Thoracic aorta endothelial cell (primary cell): ENCODE results near the gene KIR3DL1. TPM values are rescaled to one million over a fixed set of nuclear protein-coding genes. Genes with fewer than 3 reads are reported as not detected.

Source experiments
- small RNA-seq: library from RNA; depleted of rRNA; stranded (forward); fragments of <200 nt; gene quantifications from one replicate; pipeline ENCODE3, GENCODE V24; 2012
- total RNA-seq: library from RNA; depleted of rRNA; stranded (reverse); fragments of >200 nt; gene quantifications from 2 replicates; pipeline ENCODE4 v1.2.3, GENCODE V29; 2012

KIR3DL1 gene
- total RNA-seq: not detected in 2 replicates

DNA sequence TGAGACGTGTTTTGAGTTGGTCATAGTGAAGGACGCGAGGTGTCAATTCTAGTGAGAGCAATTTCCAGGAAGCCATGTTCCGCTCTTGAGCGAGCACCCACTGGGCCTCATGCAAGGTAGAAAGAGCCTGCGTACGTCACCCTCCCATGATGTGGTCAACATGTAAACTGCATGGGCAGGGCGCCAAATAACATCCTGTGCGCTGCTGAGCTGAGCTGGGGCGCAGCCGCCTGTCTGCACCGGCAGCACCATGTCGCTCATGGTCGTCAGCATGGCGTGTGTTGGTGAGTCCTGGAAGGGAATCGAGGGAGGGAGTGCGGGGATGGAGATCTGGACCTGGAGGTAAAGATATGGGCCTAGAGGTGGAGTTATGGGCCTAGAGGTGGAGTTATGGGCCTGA, at the start of gene KIR3DL1:
TSS of gene KIR3DL1 (plus strand) at position 218 of the 400 bp plus-strand sequence.

GRCh38 chr19:54769646-54770045, 46.6 kb upstream of the KIR3DL1 start, which contains the start of gene KIR2DL1:
KIR2DL1 (plus strand) TSS chr19:54769793; CDS start chr19:54769851, 58 bp downstream.

GRCh38 chr19:54803410-54803809, 12.9 kb upstream of the KIR3DL1 start, which contains the start of gene KIR2DL4:
KIR2DL4 (plus strand) TSS chr19:54803610; CDS start chr19:54803652, 42 bp downstream.

DNA sequence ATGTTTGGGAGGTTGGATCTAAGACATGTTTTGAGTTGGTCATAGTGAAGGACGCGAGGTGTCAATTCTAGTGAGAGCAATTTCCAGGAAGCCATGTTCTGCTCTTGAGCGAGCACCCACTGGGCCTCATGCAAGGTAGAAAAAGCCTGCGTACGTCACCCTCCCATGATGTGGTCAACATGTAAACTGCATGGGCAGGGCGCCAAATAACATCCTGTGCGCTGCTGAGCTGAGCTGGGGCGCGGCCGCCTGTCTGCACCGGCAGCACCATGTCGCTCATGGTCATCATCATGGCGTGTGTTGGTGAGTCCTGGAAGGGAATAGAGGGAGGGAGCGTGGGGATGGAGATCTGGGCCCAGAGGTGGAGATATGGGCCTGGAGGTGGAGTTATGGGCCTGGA, 16.2 kb downstream of the KIR3DL1 start, which contains the start of gene KIR2DS4:
TSS of gene KIR2DS4 (plus strand) at position 181 of the 400 bp plus-strand sequence.

GRCh38 chr19:54850061-54850640, 33.9 kb downstream of the KIR3DL1 start, which contains the start of gene KIR3DL2:
KIR3DL2 (plus strand) TSS chr19:54850443; CDS start chr19:54850476, 33 bp downstream.

DNA sequence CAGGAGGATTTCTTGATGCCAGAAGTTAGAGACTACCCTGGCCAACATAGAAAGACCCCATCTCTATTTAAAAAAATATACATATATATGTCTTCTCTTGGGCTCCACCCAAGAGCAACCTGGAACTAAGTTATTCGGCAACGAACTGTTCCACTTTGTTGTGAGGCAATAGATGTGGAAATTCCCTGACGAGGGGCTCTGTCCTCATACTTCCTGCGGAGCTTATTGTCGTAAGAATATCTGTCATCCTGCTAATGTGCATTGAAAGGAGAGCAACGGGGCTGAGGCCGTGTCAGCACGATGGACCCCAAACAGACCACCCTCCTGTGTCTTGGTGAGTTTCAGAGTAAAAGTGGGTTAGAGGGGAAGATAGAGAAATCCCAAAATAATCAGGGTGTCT, 57.7 kb downstream of the KIR3DL1 start, which contains the start of gene FCAR:
TSS of gene FCAR (plus strand) at position 246 of the 400 bp plus-strand sequence. CDS start at position 301, 55 bp downstream.

Small RNAs within 50 kb of the gene (small RNA-seq; reads per million reads assigned to genes)
- not detected for gene KIR3DP1
- 0.28 reads per million for gene RNU6-222P

Other genes starting within 250 kb of the KIR3DL1 start
- not detected in 2 replicates for gene LILRA2, start 242.7 kb upstream of the KIR3DL1 start, total RNA-seq
- gene LILRA1, start 222.8 kb upstream of the KIR3DL1 start, total RNA-seq: not detected in 2 replicates
- gene LILRB1, start 186.0 kb upstream of the KIR3DL1 start, total RNA-seq: not detected in 2 replicates
- not detected in 2 replicates for gene LILRB4, start 153.5 kb upstream of the KIR3DL1 start, total RNA-seq
- not detected in 2 replicates for gene KIR3DL3, start 92.0 kb upstream of the KIR3DL1 start, total RNA-seq
- not detected in 2 replicates for gene KIR2DL3, start 78.0 kb upstream of the KIR3DL1 start, total RNA-seq
- gene KIR2DL1, start 46.7 kb upstream of the KIR3DL1 start, total RNA-seq: not detected in 2 replicates
- not detected in 2 replicates for gene KIR2DL4, start 12.9 kb upstream of the KIR3DL1 start, total RNA-seq
- gene KIR2DS4, start 16.2 kb downstream of the KIR3DL1 start, total RNA-seq: not detected in 2 replicates
- not detected in 2 replicates for gene KIR3DL2, start 34.0 kb downstream of the KIR3DL1 start, total RNA-seq
- not detected in 2 replicates for gene FCAR, start 57.8 kb downstream of the KIR3DL1 start, total RNA-seq
- not detected in 2 replicates for gene NCR1, start 89.7 kb downstream of the KIR3DL1 start, total RNA-seq
- under 0.01 TPM in 1 of 2 replicates, not detected in the other for gene NLRP7, start 131.1 kb downstream of the KIR3DL1 start, total RNA-seq
- gene NLRP2, start 149.9 kb downstream of the KIR3DL1 start, total RNA-seq: 0.66 and 0.93 TPM in 2 replicates
- not detected in 2 replicates for gene GP6, start 221.8 kb downstream of the KIR3DL1 start, total RNA-seq
- gene RDH13, start 246.7 kb downstream of the KIR3DL1 start, total RNA-seq: 8.1 and 11.7 TPM in 2 replicates